ENCODE results near the gene RAB26.

Gene RAB26

DNA sequence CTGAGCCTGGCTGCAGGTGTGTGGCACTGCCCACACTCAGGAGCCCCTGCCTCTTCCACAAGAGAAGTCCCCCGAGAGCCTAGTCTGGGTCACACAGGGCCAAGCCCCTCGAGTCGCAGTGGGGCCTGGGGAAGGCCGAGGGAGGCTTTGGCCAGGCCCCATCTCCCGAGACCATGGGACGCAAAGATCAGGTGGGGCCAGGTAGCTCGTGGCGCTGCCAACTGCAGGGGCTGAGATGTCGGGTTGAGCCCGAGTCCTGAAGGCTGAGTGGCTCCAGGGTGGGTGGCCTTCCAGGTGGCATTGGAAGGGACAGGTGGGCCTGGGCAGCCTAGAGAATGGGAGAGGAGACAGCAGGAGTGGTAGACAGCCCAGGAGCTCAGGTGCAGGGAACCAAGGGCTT, 13.5 kb downstream of the RAB26 start:
- DNase-seq (ENCODE audit: low read depth): no peak

DNA sequence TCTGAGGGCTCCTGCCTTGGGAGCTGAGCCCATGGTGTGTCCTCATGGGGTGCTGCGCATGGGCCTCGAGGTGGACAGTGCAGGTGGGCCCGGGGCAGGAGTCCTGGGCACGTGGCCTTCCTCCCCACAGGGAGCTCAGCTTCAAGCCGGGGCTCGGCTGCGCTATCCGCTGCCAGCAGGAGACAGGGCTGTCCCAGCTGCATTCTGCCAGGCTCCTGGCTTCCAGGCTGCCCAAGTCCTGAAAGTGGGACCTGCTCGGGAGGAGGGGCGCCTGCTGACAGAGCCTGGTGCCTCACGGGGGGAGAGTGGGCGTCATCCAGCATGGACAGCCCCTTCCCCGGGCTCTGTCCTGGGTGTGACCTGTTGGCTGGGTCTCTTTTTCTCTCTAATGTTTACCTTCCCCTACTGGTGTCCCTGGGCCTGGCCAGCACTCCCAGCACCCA, 14.3 kb downstream of the RAB26 start:
- DNase-seq (ENCODE audit: low read depth): no peak

DNA sequence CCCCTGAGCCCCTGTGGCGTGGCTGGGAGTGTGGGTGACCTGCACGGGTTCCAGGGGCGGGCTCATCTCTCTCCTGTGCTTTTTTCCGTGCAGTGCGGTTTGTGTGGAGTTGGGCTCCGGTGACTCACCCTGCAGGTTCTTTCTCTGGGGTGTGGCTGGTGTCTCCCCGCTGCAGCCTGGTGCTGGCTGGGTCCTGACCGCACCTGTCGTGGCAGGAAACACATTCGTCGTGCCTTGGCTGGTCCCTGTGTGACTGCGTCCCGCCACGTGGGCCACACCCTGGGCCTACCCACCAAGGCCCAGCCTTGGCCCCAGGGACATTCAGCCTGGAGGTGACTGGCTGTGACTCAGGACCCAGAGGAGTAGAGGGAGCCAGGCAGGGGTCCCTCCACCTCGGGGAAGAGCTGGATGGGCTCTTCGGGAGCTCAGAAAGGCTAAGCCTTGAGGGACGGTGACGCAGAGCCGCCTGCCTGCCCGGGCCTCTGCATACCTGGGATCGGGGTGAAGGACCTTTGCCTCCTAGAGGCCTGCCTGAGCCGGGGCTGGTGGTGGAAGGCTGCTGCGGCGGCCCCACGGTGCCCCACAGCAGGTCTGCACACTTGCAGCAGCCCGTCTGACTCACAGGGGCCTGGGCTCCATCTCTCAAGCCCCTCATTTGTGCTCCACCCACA, 14.9 kb downstream of the RAB26 start:
- no peak for DNase-seq (ENCODE audit: low read depth)

DNA sequence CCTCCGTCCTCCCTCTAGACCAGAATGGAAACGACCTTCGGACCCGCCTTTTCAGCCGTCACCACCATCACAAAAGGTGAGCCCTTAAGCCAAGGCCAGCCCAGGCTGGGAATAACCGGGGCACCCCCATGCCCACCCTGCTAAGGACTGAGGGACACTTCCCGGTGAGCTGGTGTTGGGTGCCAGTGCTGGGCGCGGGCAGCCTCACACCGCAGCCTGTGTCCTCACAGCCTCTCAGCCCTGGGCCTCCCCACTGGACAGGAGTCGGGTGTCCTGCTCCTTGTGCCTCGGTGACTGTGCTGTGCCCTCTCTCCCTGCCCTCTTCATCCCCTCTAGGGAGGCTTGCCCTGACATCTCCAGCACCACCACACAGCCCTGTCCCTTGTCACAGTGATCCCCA, 17.4 kb downstream of the RAB26 start:
- no peak for DNase-seq (ENCODE audit: low read depth)

DNA sequence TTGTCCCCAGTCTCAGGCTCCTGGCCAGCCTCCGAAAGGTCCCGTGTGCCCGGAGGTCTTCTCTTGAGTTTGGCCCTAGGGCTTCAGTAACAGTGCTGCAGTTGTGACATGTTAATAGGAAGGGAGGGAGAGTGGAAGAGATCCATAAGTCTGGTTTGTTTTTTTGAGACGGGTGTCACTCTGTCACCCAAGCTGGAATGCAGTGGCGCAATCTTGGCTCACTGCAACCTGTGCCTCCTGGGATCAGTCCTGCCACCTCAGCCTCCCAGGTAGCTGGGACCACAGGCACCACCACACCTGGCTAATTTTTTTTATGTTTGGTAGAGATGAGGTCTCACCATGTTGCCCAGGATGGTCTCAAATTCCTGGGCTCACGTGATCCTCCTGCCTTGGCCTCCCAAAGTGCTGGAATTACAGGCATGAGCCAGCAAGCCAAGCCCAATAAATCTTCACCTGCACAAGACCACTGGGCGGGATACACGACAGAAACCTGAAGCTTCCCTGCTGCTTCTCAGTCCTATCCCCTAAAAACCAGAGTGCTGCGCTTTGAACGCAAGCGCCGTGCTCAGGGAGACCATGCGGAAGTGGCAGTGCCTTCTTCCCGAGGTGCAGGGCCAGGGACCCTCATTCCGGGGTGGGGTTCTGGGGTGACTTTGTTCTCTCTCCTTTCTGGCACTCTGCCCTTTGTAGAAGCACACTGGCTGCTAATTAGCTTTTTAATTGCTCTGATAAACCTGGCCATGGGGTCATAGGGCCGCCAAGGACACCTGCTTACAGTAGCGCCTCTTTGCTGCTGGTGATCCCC, 18.0 kb downstream of the RAB26 start:
- no peak for DNase-seq (ENCODE audit: low read depth)

DNA sequence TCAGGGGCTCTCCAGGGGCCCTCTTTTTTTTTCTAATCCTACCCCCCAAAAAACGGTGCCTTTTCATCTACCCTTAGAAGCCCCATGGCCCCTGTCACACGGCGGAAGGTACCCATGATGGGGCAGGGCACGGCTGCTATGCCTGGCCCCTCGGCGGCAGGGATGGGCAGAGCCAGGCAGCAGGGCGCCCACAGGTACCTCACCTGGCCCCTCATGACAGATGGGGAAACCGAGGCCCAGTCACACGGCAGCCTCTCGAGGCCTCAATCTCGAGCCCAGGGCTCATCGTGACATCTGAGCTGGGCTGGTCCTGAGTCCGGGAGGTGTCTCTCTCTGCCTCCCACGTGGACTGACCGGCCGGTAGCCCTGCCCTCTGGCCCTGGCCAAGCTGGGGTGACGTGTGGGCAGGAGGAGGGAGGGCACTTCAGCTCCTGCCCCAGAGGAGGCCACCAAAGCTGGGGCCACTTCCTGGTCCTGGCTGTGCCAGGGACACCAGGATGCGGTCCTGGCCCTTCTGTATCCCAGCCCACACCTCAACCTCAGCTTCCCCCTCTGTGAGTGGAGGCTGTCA, 18.7 kb downstream of the RAB26 start:
- DNase-seq (ENCODE audit: low read depth): no peak

DNA sequence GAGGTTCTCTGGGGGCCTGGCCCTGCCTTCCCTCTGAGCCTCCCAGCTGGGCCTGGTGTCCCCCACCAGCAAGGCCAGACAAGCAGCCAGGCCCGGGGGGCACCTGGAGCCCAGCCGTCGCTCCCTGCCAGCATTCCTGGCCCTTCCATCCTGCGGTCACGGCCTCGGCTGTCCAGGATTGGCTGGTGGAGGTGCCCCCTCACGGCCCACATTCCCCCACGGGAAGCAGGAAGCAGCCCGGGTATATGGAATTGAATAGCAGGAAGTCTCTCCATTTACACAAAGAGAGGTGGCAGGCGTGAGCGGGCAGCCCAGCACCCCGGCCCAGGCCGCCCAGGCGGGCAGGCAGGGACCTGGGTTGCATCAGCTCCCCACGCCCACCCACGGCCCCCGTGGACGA, 21.7 kb downstream of the RAB26 start:
- no peak for DNase-seq (ENCODE audit: low read depth)

DNA sequence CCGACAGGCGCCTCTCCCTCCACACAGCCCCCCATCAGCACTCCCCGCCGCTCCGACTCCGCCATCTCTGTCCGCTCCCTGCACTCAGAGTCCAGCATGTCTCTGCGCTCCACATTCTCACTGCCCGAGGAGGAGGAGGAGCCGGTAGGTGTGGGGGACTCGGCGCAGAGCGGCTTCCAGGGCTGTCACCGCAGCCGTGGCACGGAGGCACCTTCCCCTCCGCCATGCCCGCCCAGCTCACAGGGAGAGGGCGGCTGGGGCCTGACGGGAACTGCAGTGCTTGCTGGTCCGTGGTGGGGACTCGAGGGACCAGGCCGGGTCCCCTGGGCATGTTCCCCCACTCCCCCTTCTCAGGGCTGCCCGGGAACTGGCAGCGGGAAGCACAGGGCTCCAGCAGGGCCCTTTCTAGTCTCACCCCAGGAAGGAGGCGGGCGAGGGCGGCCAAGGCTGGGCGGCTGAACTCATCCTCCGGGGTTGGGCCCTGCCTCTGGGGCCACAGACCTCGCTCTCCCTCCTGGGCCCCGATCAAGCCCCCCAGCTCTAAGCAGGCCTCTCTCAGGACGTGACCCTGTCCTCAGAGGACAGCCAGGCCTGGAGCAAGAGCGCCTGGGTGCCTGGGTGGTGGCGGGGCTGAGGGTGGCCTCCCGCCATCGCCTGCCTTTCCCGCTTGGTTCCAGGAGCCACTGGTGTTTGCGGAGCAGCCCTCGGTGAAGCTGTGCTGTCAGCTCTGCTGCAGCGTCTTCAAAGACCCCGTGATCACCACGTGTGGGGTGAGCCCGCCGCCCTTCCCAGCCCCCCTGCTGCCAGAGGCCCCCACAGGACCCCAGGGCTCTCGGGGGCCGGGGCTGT, 22.4 kb downstream of the RAB26 start:
- no peak for DNase-seq (ENCODE audit: low read depth)

DNA sequence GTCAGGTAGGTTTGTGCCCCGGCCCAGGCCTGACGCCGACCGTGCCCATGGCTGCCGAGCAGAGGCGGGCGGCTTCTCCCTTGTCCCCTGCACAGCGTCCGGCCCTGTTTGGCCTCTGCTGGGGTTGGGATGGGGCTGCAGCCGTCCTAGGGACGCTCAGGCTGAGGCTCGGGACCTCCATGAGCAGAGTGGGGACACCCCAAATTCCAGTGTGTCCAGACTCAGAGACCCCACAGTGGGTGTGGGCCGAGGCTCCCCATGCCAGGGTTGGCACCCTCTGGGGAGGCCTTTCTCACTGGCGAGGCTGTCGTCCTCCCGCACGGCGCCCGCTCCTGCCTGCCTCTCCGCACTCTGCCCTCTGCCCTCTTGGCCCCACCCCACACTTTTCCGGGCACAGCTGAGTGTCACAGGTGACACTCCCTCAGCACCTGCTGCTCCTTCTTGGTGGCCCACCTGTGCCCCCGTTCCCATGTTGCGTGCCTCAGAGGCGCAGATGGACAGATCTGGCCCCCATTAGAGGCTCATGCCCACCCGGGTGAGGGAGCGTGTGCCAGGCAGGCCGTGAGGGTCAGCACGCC, 23.3 kb downstream of the RAB26 start:
- DNase-seq (ENCODE audit: low read depth): no peak

DNA sequence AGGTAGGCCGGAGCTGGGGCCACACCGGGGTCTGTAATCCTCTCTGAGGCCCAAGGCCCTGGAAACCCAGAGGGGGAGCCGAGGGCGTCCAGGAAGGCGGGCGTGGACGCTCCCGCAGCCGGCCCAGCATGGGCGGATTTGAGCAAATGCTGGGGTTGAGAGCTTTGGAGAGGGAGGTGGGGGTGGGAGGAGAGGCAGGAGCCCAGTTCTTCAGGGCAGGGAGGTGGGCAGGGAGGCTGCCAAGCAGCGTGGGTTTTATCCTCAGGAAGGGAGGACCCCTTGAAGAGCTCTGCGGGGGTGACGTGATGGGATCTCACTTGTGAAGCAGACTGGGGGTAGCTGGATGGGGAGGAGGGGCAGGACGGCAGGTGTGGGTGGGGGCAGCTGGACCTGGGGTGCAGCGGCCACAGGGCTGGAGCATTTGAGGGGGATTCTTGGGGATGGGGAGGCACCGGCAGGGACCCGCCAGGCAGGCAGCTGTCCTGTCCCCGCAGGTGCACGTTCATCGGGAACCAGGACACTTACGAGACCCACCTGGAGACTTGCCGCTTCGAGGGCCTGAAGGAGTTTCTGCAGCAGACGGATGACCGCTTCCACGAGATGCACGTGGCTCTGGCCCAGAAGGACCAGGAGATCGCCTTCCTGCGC, 24.4 kb downstream of the RAB26 start:
- DNase-seq (ENCODE audit: low read depth): no peak

DNA sequence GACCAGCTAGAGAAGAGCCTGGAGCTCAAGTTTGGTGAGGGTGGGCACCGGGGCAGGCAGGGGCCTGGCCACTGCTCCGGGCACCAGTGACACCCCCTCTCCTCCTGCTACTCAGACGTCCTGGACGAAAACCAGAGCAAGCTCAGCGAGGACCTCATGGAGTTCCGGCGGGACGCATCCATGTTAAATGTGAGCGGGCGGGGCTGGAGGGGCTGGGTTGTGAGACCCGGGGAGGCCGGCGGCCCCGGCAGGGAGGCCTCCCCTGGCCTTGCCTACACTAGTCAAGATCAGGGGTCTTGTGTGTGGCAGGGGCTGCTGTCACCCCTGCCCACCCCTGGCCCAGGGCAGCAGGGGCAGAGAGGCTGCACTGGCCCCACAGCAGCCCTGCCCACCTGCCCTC, 24.9 kb downstream of the RAB26 start:
- no peak for DNase-seq (ENCODE audit: low read depth)

DNA sequence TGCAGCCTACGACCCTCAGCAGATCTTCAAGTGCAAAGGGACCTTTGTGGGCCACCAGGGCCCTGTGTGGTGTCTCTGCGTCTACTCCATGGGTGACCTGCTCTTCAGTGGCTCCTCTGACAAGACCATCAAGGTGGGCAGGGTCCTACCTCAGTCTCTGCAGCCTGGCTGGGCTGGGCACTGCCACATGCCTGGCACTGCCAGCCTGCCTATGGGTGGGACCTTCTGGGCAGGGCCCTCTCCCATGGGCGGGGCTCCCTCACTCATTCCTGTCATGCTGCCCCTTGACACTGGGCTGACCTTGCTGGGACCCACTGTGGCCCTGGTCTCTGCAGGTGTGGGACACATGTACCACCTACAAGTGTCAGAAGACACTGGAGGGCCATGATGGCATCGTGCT, 25.5 kb downstream of the RAB26 start:
- DNase-seq (ENCODE audit: low read depth): no peak

DNA sequence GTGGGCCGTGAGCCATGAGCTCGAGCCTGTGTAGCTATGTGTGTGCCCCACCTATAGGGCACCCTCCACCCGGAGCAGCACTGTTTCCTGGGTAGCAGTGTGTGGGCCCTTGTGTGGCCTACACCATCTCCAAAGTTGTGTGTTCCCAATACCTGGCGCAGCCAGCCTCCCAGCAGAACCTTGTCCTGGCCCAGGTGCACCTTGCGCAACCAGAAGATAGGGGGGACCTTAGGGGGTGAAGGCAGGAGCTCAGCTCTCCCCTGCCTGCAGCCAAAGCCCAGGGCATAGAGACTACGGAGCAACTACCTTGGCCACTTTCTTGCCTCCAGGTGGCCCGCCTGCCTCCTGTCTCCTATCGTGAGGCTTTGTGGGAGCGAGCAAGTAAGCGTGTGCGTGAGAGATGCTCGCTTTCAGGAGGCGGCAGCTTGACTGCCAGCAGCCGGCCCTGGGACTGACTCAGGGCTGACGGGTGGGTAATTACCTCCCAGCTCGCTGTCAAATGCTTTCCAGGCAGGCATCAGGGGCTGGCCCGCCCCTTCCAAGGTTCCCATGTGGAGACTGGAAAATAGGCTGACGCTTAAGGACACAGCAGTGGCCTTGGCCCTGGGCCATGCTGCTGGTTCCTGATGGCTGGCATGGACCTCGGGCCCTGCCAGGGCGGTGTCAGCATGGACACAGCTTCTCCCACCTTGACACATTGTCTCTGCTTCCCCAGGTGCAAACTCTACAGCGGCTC, 26.1 kb downstream of the RAB26 start:
- no peak for DNase-seq (ENCODE audit: low read depth)

DNA sequence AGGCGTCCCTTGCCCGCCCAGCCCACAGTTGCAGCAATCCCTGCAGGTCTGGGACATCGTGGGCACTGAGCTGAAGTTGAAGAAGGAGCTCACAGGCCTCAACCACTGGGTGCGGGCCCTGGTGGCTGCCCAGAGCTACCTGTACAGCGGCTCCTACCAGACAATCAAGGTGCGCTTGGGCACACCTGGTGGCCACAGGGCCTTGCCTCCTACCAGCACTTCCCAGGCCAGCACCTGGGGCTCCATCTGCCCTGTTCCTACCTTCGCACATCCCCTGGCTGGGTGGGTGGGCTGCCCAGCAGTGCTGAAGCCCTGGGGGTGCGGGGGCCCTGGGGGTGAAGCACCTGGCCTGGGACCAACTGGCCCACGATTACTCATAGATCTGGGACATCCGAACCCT, 27.0 kb downstream of the RAB26 start:
- no peak for DNase-seq (ENCODE audit: low read depth)

DNA sequence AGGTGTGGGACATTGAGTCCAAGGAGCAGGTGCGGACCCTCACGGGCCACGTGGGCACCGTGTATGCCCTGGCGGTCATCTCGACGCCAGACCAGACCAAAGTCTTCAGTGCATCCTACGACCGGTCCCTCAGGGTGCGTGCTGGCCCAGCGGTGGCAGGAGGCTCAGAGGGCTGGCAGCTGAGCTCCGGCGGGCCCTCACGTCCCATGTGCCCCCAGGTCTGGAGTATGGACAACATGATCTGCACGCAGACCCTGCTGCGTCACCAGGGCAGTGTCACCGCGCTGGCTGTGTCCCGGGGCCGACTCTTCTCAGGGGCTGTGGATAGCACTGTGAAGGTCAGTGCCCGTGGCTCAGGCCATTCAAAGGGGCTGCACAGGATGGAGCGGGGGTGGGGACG, 27.6 kb downstream of the RAB26 start:
- no peak for DNase-seq (ENCODE audit: low read depth)

DNA sequence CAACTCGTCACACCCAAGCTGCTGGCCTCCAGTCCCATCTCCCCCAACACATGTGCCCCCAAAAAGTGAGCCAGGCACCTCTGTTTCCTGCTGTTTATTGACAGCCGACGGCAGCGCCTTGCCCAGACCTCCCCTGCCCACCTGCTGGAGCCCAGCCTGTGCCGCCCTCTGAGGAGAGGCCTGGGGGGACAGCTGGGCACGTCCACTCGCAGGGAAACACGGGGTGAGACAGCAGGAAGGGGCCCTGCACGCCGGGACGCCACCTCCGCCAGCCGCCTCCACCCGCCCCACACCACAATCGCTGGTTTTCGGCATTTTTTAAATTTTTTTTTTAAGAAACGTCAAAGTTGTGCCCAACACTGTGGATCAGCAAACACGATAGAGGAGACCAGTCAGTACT, 28.7 kb downstream of the RAB26 start:
- no peak for DNase-seq (ENCODE audit: low read depth)

DNA sequence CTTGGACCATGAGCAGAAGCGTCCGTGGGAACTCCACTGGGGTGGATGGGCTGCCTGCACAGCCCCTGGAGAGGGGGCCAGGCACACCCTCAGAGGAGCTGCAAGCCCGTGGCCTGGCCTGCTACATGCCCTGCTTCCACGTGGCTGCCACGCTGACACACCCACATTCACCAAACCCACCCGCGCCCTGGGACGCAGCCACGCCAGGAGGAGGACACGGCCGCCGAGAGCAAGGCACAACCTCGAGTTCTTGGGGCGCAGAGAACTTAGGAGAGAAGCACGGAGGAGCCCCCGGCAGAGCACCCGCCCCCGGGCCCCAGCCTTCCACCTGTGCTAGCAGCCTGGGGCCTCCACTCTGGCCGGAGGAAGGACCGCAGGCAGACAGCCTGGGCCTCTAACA, 29.1 kb downstream of the RAB26 start:
- DNase-seq (ENCODE audit: low read depth): no peak

DNA sequence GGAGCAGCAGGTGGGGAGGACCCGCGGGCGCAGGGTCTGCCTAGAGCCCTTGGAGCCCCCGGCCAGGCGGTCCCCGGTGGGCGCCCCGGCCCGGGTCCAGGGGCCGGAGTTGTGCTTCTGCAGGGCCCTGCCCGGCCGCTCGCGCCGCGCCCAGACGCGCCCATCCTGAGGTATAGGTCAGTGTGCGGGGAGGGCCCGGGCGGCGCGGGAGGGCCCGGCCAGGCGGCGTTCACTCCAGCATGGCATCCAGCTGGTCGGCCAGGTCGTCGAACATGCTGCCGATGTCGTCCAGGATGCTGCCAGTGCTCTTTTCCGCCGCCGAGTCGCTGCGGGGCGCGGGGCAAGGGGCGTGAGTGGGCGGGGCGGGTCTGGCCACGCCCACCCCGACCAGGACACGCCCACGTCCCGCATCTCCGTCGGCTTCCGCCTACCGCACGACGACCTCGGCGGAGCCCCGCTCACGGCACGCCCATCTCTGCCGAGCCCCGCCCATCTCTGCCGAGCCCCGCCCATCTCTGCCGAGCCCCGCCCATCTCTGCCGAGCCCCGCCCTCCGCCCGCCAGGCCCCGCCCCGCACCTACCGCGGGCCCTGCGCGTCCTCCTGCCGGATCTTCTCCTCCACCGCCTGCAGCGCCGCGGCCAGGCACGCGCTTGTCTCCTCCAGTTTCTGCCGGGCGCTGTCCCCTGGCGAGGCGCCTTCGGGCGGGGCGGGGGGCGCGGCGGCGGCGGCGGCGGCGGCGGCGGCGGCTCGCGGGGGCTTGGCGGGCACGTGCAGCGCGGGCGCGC, 30.1 kb downstream of the RAB26 start:
- no peak for DNase-seq (ENCODE audit: low read depth)

DNA sequence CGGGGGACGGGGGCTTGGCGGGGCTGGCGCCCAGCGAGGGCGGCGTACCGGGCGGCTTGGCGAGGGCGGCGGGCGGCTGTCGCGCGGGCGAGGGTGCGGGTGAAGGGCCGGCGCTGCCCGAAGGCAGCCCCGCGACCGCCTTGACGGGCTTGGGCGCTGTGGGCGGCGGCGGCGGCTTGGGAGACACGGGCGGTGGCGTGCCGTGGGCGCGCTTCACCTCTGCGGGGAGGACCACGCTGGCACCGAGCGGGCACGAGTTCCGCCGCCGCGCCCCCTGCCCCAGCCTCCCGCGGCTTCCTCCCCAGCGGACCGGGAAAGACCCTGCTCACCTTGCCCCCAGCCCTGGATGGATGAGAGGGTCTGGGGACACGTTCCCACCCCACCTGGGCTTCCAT, 30.7 kb downstream of the RAB26 start:
- no peak for DNase-seq (ENCODE audit: low read depth)

DNA sequence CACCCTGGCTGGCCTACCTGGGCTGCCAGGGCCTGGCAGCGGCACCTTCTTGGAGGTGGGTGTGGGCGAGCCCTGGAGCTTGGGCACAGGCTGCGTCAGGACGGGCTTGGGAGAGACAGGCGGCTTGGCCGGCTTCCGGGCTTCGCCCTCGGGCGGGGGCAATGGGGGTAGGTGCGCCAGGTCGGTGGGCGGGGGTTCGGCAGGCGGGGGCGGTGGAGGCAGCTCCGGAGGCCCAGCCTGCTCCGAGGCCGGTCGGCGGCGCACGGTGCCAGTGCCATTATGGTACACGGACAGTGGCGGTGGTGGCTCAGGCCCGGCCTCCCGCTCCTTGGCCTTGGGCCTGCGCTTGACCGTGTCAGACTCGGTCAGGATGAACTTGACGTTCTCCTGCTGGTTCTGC, 31.2 kb downstream of the RAB26 start:
- no peak for DNase-seq (ENCODE audit: low read depth)

Measured in activated T-cell treated with anti-CD3 and anti-CD28 coated beads for 1 hour (primary cell).